Neural cell (in vitro differentiated cells): ENCODE measurements around the gene MVD.

Experiments
- EP300 ChIP-seq: fragments of 450-650 bp; conservative IDR thresholded peaks from 2 replicates; pipeline ENCODE4 v1.6.1; 2014; ENCODE audit warnings: antibody characterized with exemption, mild to moderate bottlenecking, moderate library complexity; ENCODE audit not compliant: poor library complexity, severe bottlenecking
- EZH2 ChIP-seq: fragments of 200-600, 300-800 bp; shearing (Covaris generic), sonication (generic); IDR thresholded peaks from 2 replicates; pipeline ENCODE4 v1.6.1; 2014; ENCODE audit warnings: antibody characterized with exemption, low read length, borderline replicate concordance, mild to moderate bottlenecking; ENCODE audit not compliant: insufficient read depth, poor library complexity, severe bottlenecking
- POLR2AphosphoS5 ChIP-seq: IDR thresholded peaks from 2 replicates; pipeline ENCODE4 v1.6.1; 2012
- RAD21 ChIP-seq: fragments of 450-650 bp; conservative IDR thresholded peaks from 2 replicates; pipeline ENCODE4 v1.6.1; 2014; ENCODE audit warnings: antibody characterized with exemption, mild to moderate bottlenecking, moderate library complexity
- SMC3 ChIP-seq: fragments of 450-650 bp; conservative IDR thresholded peaks from 2 replicates; pipeline ENCODE4 v1.6.1; 2014; ENCODE audit warnings: antibody characterized with exemption, mild to moderate bottlenecking, moderate library complexity; ENCODE audit not compliant: poor library complexity
- TAF1 ChIP-seq: IDR thresholded peaks from 2 replicates; pipeline ENCODE4 v1.6.1; 2012; ENCODE audit warnings: low read depth
- TF ChIP-seq, protein P1 (sequence below): fragments of 450-650 bp; IDR thresholded peaks from 2 replicates; pipeline ENCODE4 v1.5.1; 2014; ENCODE audit warnings: antibody characterized with exemption, mild to moderate bottlenecking, moderate library complexity; ENCODE audit not compliant: poor library complexity, severe bottlenecking

DNA sequence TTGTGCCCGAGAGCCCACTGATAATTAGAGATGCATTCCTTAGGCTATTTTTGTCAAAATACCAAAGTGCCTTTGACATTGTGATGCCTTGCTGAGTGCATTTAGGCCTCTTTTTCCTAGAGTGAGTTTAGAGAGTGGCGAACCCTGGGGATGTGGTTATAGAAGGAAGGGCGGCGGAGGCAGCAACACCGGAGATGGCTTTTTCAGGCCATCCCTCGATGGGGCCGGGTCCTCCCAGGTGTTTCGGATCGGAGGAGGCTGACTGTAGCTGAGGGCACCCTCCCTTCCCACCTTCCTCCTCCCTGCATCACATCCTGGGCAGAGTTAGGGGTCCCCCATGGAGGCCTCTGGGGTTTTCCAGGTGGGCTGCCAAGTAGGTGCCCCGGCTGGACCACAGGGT lies 30.0 kb upstream of the MVD start:
- TF ChIP-seq EZH2: no peak
- TF ChIP-seq EP300: no peak
- no peak for TF ChIP-seq SMC3
- TF ChIP-seq, protein P1, sequence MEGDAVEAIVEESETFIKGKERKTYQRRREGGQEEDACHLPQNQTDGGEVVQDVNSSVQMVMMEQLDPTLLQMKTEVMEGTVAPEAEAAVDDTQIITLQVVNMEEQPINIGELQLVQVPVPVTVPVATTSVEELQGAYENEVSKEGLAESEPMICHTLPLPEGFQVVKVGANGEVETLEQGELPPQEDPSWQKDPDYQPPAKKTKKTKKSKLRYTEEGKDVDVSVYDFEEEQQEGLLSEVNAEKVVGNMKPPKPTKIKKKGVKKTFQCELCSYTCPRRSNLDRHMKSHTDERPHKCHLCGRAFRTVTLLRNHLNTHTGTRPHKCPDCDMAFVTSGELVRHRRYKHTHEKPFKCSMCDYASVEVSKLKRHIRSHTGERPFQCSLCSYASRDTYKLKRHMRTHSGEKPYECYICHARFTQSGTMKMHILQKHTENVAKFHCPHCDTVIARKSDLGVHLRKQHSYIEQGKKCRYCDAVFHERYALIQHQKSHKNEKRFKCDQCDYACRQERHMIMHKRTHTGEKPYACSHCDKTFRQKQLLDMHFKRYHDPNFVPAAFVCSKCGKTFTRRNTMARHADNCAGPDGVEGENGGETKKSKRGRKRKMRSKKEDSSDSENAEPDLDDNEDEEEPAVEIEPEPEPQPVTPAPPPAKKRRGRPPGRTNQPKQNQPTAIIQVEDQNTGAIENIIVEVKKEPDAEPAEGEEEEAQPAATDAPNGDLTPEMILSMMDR: no peak
- TF ChIP-seq TAF1: no peak
- no peak for TF ChIP-seq POLR2AphosphoS5
- TF ChIP-seq RAD21: no peak
